Left colon (tissue), 2 donors: ENCODE results near the gene TEX35. TPM values are rescaled to one million over a fixed set of nuclear protein-coding genes. Genes with fewer than 3 reads are reported as not detected.
"Not testable (repeated sequence)": the region's sequence is repeated elsewhere in the genome, so short reads cannot be mapped to it uniquely, and the experiment has no call there.

ENCODE experiments used
- ATAC-seq: fragments of 200-7000 bp; cut with Tn5 transposase; one replicate; pipeline ENCODE4 v1.9.1; 2020; ENCODE audit warnings: mild to moderate bottlenecking, moderate library complexity
- DNase-seq, 2 donors: peaks; one replicate each; pipeline ENCODE4 v3.0.0-alpha.2; 2020
- intact Hi-C, 2 donors: fragments of 100-400 bp; cut with DNase I in 1 of 2; cut with micrococcal nuclease in 1 of 2; formaldehyde crosslinking; loops; one replicate each; pipeline versions ENCODE4 v1.11.2 to v1.14.0; 2022; cut with DNase I, micrococcal nuclease
- total RNA-seq, 2 donors: library from RNA; stranded (reverse); fragmentation: NEBNext Ultra II Directional; extraction: Animal tissue kit (Norgen Biotek cat#: 25700); gene quantifications; one replicate each; pipeline ENCODE4 v1.2.1, GENCODE V29; 2021
- donor health status: DM: no; HTN: no; CAD: no.
- donor health status: DM: yes; HTN: yes; CAD: no.

The TEX35 gene
- total RNA-seq, 2 donors from 2014 or later: not detected

- ATAC-seq: no peak
- no peak for DNase-seq
- intact Hi-C loops: no loop called here
Measured at GRCh38 chr1:178492341-178492740, 20.6 kb upstream of the TEX35 start.

DNA sequence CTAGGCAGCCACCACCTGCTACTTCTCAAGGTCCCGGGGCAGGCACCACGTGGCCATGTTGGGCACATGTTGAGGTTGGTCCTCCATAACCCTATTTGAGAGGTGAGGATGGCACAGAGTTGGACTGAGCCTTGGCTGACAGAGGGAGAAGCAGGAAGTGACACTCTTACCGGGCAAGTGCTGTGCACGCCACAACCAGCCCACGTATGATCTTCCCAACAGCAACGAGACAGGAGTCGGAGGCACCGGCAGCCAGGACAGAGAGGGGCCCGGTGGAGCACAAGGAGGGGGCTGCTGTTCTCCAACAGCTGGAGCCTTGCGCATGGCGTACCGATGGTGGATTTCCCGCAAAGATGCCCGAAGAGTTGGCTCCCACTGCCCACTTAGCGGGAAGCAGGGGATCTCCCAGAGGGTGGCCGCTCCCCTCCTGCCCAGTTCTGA is 19.6 kb upstream of the TEX35 start:
- DNase-seq (no peak), ATAC-seq (no peak)
- intact Hi-C loops: no loop called here

DNA sequence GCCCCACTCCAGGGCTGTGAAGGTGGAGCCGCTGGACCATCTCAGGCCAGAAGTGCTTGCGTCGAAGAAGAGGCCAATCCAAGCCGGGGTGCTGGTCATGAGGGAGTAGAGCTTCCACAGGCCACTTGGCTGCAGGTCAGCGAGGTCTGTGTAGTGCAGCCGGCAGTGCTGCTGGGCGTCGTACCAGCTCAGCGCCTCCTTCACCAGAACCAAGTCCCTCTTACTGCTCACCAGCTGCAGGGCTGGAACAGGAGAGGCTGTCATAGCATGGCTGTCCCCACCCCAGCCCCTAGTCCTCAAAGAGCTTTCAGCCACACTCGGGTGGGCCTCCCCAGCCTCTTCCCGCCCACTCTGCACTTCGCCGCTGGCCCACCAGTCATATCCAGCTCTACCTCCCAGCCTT is 18.3 kb upstream of the TEX35 start:
- ATAC-seq: no peak
- no peak for DNase-seq
- intact Hi-C loops: no loop called here

DNA sequence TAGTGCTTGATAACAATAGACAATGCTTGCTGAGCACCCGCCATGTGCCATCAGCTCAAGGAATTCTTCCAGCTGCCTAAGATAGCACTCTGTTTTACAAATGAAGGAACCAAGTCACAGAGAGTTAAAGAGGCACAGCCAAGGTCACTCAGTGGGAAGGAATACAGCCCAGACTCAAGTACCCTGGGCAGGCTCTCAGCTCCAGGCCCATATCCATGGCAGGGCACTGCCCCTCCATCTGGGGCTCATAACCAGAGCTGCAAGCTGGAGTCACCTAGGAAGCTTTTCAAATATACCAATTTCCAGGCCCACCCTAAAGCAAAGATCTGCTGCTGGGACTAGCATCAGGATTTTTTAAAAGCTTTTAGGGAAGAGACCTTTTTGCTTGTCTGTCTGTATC is 17.8 kb upstream of the TEX35 start:
- DNase-seq (no peak), ATAC-seq (no peak)

GRCh38 chr1:178495741-178496409 is 17.0 kb upstream of the TEX35 start:
- intact Hi-C loops: no loop called here

More for the DNA sequence above, 17.8 kb upstream of the TEX35 start:
- intact Hi-C loops: no loop called here

GRCh38 chr1:178496410-178497135 is 16.3 kb upstream of the TEX35 start, which contains the start of gene CLEC20A:
CLEC20A (minus strand) TSS chr1:178496964; CDS start chr1:178496939, 25 bp downstream.
- intact Hi-C loops: no loop called here
- DNase-seq: no peak
- no peak for ATAC-seq

More at GRCh38 chr1:178495741-178496409, 17.0 kb upstream of the TEX35 start:
- ATAC-seq: no peak
- no peak for DNase-seq

DNA sequence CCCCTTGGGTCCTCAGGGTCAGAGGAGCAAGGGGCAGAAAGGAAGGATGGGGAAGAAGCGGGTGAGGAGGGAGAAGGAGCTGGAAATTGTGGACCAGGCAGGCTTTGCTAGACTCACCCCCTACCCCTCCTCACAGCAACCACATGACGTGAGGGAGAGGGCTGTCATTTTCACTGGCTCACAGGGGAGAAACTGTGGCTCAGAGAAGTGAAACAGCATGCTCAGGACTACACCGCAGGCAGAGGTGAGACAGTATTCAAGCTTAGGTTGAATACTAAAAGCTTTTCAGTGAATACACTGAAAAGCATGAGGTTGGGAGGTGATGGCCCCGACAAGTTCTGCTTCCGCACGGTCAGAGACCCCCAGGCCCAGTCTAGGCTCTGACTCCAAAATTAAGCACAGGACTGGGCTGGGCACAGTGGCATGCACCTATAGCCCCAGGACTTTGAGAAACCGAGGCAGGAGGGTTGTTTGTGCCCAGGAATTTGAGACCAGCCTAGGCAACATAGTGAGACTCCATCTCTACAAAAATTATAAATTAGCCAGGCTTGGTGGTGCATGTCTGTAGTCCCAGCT is 14.9 kb upstream of the TEX35 start:
- DNase-seq: no peak
- intact Hi-C loops: no loop called here
- no peak for ATAC-seq

DNA sequence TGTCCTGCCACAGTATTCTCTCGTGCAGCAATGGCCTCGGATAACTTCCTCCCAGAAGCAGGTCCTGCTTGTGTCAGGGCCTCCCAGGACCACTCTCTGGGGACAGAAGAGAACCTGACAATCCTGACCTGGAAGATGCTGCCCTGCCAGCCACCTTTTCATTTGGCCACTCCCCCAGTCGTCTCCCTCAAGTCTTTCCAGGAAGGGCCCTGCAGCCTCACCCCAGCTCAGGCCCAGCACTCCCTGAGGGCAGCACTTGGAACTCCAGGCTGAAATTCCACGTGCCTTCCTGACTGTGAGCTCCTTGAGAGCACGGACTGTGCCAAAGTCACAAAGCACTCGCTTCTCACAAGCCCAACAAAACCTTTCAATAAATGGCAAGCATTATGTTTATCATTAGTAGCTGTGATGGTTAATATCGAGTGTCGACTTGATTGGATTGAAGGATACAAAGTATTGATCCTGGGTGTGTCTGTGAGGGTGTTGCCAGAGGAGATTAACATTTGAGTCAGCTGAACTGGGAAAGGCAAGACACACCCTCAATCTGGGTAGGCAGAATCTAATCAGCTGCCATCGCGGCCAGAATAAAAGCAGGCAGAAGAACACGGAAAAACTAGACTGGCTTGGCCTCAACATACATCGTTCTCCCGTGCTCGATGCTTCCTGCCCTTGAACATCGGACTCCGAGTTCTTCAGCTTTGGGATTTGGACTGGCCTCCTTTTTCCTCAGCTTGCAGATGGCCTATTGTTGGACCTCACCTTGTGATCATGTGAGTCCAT is 13.8 kb upstream of the TEX35 start:
- no peak for ATAC-seq
- intact Hi-C loops: no loop called here
- DNase-seq: no peak

DNA sequence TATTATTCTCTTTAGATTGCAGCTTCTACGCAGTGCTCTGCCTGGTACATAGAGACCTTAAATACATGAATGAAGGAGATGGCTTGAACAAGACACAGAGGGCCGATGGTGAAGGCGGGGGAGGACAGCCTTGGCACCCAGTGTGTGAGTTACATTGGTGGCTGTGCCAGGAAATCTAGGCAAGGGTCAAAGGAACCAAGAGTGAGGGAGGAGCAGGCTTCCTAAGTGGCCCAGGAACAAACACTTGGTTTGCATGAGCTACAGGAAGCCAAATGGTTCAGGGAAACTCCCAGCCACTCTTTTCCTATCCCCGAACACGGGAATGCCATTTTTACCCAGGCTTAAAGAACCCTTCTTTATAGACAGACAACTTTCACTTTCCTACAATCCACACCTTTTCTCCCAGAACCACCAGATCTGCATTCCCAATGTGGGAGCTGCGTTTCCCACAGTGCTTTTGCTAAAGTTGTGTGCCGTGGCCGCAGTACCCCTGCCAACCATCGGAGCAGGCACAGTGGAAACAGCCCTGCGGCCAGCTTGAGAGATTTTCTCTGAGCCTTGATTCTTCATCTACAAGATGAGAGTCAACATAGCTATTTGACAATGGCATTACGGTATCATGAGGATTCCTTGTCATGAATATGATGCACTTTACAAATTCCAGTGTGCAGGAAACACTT is 12.7 kb upstream of the TEX35 start:
- ATAC-seq: no peak
- intact Hi-C loops: loop anchor here in 1 of 2 donors (2.0 kb wide), 1 partner anchor 189 kb away; no protein-coding TSS in a partner anchor

GRCh38 chr1:178500936-178501554 is 11.9 kb upstream of the TEX35 start:
- intact Hi-C loops: loop anchor here in 1 of 2 donors (2.0 kb wide), 1 partner anchor 190 kb away; no protein-coding TSS in a partner anchor
- ATAC-seq (no peak), DNase-seq (no peak)

More for the DNA sequence above, 12.7 kb upstream of the TEX35 start:
- no peak for DNase-seq

DNA sequence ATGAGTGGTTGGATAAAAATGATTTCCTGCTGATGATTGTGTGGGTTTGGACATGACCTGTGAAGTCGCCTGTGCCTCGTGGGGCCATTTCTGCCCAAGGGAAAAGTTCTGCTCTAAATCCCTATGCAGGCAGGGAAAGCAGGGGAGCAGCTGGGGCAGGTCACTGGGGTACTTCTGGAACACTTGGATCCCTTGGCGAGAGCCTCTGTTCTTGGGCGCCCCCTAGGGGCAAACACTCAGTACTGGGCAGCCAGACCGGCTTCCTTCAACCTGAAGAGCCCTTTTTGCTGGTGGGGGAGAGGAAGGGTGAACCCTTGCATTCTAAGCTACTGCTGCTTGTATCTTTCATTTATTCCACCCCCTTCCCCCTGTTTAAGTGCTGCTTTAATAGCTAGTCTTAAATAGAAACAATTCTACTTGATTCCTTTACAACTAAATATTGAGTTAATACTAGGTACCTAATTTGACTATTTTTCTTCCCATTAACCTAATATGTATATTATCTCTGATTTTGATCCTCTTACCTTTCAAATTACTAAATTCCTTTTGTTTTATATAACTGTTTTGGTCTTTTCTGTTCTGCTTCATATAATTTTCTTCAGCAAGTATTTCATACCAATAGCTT is 11.1 kb upstream of the TEX35 start:
- ATAC-seq: peak; percentile 79
- intact Hi-C loops: loop anchor here in 1 of 2 donors (2.0 kb wide), 1 partner anchor 191 kb away; no protein-coding TSS in a partner anchor
- peak; percentile 52 to 81 for DNase-seq

GRCh38 chr1:178502330-178502714 is 10.6 kb upstream of the TEX35 start:
- intact Hi-C loops: no loop called here
- DNase-seq (no peak), ATAC-seq (no peak)

DNA sequence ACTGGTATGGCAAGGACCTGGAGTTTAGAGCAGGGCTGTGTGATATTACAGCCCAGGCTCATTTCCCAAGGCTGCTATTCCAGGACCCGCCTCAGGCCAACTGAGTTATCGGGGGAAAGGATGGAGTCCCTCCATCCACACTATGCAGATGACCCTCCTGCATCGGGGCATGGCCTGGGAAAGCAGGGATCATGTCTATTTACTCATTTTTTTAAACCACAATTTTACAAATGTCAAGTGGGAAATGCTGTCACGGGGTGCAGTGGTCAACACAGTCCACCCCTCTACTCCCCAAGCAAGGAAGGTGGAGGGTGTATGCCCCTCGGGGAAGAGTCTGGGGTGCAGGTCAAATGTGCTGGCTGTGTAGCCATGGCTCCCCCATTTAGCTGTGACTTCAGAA is 10.1 kb upstream of the TEX35 start:
- intact Hi-C loops: no loop called here
- no peak for ATAC-seq
- DNase-seq: no peak

- DNase-seq, ATAC-seq, intact Hi-C loops: not testable (repeated sequence)
Measured at GRCh38 chr1:178503316-178503715, 9.6 kb upstream of the TEX35 start.

DNA sequence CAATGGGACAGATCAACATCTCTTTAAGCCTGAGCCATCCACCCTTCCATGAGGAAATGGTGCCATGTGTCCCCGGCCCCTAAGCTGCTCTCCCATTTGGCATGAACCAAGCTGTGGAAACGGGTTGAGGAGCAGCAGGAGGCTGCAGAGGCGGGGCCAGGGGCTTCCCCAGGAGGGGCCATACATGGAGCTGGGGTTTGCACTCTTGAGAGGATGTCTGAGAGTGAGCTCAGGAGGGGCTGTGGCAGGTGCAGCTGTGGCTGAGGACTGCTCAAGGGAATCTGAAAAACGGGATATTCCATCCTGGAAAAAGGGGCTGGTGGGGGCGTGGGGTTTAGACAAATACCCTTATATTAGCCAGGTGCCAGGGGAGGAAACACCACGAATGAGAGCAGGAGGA is 9.1 kb upstream of the TEX35 start:
- DNase-seq (no peak), ATAC-seq (no peak)
- intact Hi-C loops: no loop called here

DNA sequence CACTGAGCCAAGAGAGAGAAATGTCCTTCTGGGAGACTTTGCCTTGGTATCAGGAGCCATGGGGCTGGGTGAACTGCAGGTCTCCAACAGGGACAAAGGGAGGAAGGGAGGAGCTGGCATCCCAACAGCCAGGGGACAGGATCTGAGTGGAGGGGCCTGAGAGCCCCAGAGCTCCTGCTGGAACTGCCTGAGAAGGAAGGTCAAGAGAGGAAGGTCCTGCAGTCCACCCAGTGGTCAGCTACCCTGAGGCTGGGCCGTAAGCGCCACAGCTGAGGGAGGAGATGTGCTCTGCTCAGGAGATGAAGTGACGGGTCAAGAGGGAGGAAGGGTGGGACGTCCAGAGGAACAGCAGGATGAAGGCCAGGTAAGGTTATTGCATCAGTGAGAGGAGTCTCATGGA is 8.6 kb upstream of the TEX35 start:
- intact Hi-C loops: no loop called here
- DNase-seq: no peak
- ATAC-seq: no peak

- ATAC-seq (no peak), DNase-seq (no peak)
- intact Hi-C loops: no loop called here
Measured at GRCh38 chr1:178506177-178506576, 6.7 kb upstream of the TEX35 start.

DNA sequence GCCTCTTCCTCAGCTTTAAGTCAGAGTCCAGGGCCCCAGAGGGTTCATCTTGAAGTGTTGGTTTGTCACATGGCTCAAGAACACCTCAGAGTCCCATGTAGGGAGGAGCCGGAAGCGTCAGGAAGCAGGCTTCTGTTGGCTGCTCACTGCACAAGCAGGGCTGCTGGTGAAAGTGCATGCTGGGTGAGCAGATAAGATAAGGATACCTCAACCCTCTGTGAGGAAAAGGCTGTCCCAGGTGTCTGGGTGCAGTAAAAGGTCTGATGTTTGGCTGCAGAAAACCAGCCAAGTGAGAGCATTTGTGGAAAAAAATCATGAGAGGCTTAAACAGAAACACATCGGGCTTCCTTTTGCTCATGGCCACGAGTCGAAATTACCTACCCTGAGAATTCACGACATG is 6.2 kb upstream of the TEX35 start:
- intact Hi-C loops: no loop called here
- ATAC-seq (peak; percentile 94), DNase-seq (peak in 1 of 2 donors; percentile 19)
